ENCODE data around the gene LRGUK. TPM values are rescaled to one million over a fixed set of nuclear protein-coding genes. Genes with fewer than 3 reads are reported as not detected.
A peak's percentile ranks its signal among the peaks of the same experiment; 100 is the strongest.

LRGUK gene
- total RNA-seq, 3 donors from 2014 or later (not counting 1 experiment from before 2014, with no cell fraction given): 0.90 to 1.7 (median 0.92) TPM

DNA sequence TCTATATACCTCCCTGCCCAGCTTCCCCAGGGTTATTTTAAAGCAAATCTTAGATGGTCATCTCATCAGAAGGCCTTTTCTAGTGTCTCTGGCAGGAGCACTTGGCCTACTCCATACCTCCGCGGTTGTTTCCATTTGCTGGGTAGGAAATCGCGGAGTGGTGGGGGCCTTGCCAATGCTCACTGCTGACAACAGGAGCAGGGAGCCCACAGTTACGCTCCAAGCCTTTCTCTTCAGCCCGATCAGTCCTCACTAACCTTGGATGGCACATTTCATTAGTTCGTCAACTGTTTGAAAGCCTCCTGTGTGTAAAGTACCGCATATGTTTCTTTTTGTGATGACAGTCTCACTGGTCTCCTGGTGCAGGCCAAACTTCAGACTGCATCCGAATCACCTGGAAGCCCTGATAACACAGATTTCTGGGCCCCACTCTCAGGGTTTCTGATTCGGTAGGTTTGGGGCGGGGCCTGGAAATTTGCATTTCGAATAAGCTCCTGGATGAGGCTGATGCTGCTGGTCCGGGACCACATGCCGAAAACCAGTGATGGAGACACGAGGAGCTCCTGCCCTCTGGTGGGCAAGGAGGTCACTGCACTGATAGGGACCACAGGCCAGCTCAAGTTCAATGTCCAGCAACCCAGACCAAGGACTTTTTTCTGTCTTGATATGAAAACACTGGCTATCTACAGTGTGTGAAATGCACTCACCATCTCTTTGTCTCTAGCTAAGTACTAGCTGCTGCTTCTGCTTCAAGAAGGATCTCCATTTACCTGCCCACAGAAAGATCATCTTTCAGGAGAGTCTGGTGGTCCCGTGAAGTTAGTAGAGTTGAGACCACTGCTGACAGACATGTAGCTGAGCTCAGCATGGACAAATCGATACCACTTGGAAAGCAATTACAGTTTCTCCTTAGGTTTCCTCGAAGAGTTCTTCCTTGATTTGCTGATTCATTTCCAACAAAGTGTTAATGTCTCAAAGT, 14.0 kb downstream of the LRGUK start:
- Histone ChIP-seq H3K27ac (ENCODE audit: low read length) (no peak overlapping the region), H3K27me3 (ENCODE audit: control insufficient read depth, insufficient read depth, low read length) (no peaks in the 10 kb centered on the region), H3K4me3 (ENCODE audit: low read length) (no peak overlapping the region), H3K36me3 (ENCODE audit: control insufficient read depth, insufficient read depth, low read length) (no peaks in the 10 kb centered on the region), H3K9me3 (ENCODE audit: control insufficient read depth, insufficient read depth, low read length) (no peaks in the 10 kb centered on the region), H3K4me1 (ENCODE audit: control insufficient read depth, insufficient read depth, low read length) (peaks cover 4% of the 10 kb centered on the region)
- Mint-ChIP-seq H3K4me1 (peaks cover 0 to 7% of the 10 kb centered on the region in 2 donors), H3K27ac (no peak overlapping the region), H3K27me3 (ENCODE audit: low read depth in 2 of 2) (no peaks in the 10 kb centered on the region), H3K36me3 (no peaks in the 10 kb centered on the region), H3K4me3 (no peak overlapping the region), H3K9me3 (no peaks in the 10 kb centered on the region)
- peak; percentile 39 to 62 for DNase-seq
- peak; percentile 43 to 90 (median 77) for ATAC-seq
- TF ChIP-seq, protein P1, sequence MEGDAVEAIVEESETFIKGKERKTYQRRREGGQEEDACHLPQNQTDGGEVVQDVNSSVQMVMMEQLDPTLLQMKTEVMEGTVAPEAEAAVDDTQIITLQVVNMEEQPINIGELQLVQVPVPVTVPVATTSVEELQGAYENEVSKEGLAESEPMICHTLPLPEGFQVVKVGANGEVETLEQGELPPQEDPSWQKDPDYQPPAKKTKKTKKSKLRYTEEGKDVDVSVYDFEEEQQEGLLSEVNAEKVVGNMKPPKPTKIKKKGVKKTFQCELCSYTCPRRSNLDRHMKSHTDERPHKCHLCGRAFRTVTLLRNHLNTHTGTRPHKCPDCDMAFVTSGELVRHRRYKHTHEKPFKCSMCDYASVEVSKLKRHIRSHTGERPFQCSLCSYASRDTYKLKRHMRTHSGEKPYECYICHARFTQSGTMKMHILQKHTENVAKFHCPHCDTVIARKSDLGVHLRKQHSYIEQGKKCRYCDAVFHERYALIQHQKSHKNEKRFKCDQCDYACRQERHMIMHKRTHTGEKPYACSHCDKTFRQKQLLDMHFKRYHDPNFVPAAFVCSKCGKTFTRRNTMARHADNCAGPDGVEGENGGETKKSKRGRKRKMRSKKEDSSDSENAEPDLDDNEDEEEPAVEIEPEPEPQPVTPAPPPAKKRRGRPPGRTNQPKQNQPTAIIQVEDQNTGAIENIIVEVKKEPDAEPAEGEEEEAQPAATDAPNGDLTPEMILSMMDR (IDR thresholded peaks at IDR 0.05): peak; percentile 77
- intact Hi-C loops (cut with micrococcal nuclease): no loop called here
- 57% methylated on average over 18 of the region's 18 CpGs for WGBS (ENCODE audit: insufficient coverage)

DNA sequence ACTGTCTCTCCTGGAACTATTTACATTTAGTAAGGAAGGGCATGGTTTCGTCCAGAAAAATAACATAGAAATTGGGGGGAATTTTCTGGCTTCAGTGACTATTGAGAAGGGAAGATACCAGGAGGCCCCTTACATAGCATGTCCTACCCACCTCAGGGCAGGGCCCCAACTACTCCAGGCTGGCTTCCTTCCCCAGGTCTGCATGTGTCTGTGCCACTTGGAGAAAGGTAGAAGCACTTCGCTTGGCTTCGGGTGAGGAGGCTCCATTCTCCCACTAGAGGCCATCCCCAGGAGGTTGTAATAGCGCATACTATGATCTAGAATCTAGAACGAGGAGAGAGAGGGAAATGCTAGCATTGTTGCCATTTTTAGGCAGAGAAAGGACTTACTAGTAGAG, 14.7 kb downstream of the LRGUK start:
- Mint-ChIP-seq H3K4me1 (peaks cover 0 to 7% of the 10 kb centered on the region in 2 donors), H3K9me3 (no peaks in the 10 kb centered on the region), H3K27me3 (ENCODE audit: low read depth in 2 of 2) (no peaks in the 10 kb centered on the region), H3K36me3 (no peaks in the 10 kb centered on the region), H3K4me3 (no peak overlapping the region), H3K27ac (no peak overlapping the region)
- Histone ChIP-seq H3K9me3 (ENCODE audit: control insufficient read depth, insufficient read depth, low read length) (no peaks in the 10 kb centered on the region), H3K27me3 (ENCODE audit: control insufficient read depth, insufficient read depth, low read length) (no peaks in the 10 kb centered on the region), H3K4me3 (ENCODE audit: low read length) (no peak overlapping the region), H3K4me1 (ENCODE audit: control insufficient read depth, insufficient read depth, low read length) (peaks cover 4% of the 10 kb centered on the region), H3K27ac (ENCODE audit: low read length) (no peak overlapping the region), H3K36me3 (ENCODE audit: control insufficient read depth, insufficient read depth, low read length) (no peaks in the 10 kb centered on the region)
- TF ChIP-seq, protein P1 (IDR thresholded peaks at IDR 0.05): no peak
- ATAC-seq: no peak
- DNase-seq: no peak
- intact Hi-C loops (cut with micrococcal nuclease): no loop called here
- 85% methylated on average over 5 of the region's 5 CpGs for WGBS (ENCODE audit: insufficient coverage)

DNA sequence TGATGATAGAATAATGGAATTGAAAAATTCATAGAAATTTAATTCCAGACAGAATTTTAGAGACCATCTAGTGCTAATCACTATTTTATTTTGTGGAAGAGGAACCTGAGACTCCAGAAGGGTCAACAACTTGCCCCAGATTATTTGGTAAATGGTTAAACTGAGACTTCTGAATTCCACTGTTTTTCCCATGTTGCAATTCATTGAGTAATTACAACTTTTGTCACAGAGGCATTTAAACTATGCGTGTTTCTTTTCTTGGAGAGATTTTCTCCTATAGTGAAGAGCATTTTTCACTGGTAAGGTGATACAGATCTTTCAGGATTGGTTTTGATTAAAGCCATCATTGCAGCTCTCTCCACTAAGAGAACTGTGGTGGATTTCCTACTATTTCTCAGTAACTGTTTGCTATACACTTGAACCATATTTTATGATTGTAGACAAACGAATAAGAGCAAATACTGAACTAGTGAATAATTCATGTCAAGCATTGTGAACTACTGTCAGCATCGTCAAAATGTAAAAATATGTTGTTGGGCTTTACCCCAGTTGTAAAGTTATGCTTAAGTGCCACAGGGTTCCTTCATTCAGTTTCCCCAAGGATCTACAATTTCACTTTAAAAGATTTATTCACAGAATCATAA, 26.5 kb downstream of the LRGUK start:
- H3K4me3 ChIP-seq (ENCODE audit: low read length): no peak overlapping the region
- no peaks in the 10 kb centered on the region for H3K9me3 Mint-ChIP-seq
- no peaks in the 10 kb centered on the region for H3K9me3 ChIP-seq (ENCODE audit: control insufficient read depth, insufficient read depth, low read length)
- no peaks in the 10 kb centered on the region for H3K27me3 ChIP-seq (ENCODE audit: control insufficient read depth, insufficient read depth, low read length)
- intact Hi-C loops (cut with micrococcal nuclease): no loop called here
- H3K27me3 Mint-ChIP-seq (ENCODE audit: low read depth in 2 of 2): peaks cover 6 to 14% of the 10 kb centered on the region in 2 donors
- H3K27ac Mint-ChIP-seq: no peak overlapping the region
- TF ChIP-seq, protein P1 (IDR thresholded peaks at IDR 0.05): no peak
- no peaks in the 10 kb centered on the region for H3K36me3 Mint-ChIP-seq
- no peaks in the 10 kb centered on the region for H3K4me1 ChIP-seq (ENCODE audit: control insufficient read depth, insufficient read depth, low read length)
- no peak overlapping the region for H3K4me3 Mint-ChIP-seq
- H3K27ac ChIP-seq (ENCODE audit: low read length): no peak overlapping the region
- H3K4me1 Mint-ChIP-seq: no peaks in the 10 kb centered on the region
- ATAC-seq (no peak), DNase-seq (no peak)
- WGBS (ENCODE audit: insufficient coverage): 86% methylated on average over 2 of the region's 3 CpGs
- H3K36me3 ChIP-seq (ENCODE audit: control insufficient read depth, insufficient read depth, low read length): no peaks in the 10 kb centered on the region

Data from natural killer cell (primary cell).